Measurements from ENCODE around the gene FXYD3.

DNA sequence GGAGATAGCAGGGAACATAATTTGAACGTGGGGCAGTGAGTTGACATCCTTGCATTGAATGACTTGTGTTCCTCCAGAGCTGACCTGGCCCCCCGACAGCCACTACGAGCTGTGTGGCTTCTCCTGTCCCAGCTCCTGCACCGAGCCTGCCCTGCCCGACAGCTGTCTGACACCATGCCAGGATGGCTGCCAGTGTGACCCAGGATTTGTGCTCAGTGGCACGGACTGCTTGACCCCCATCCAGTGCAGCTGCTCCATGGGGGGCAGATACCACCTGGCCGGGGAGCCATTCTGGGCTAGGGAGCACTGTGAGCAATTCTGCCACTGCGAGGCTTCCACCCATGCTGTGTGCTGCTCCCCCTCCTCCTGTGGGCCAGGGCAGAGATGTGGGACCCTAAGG is 29.2 kb upstream of the FXYD3 start:
- no peak for TF ChIP-seq MTA3 (CRISPR knock-in tag; IDR thresholded peaks at IDR 0.05)
- TF ChIP-seq ZNF274 (CRISPR knock-in tag; IDR thresholded peaks at IDR 0.05): no peak
- TF ChIP-seq, protein P1, sequence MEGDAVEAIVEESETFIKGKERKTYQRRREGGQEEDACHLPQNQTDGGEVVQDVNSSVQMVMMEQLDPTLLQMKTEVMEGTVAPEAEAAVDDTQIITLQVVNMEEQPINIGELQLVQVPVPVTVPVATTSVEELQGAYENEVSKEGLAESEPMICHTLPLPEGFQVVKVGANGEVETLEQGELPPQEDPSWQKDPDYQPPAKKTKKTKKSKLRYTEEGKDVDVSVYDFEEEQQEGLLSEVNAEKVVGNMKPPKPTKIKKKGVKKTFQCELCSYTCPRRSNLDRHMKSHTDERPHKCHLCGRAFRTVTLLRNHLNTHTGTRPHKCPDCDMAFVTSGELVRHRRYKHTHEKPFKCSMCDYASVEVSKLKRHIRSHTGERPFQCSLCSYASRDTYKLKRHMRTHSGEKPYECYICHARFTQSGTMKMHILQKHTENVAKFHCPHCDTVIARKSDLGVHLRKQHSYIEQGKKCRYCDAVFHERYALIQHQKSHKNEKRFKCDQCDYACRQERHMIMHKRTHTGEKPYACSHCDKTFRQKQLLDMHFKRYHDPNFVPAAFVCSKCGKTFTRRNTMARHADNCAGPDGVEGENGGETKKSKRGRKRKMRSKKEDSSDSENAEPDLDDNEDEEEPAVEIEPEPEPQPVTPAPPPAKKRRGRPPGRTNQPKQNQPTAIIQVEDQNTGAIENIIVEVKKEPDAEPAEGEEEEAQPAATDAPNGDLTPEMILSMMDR (CRISPR knock-in tag; IDR thresholded peaks at IDR 0.05): no peak
- TF ChIP-seq, protein P2, sequence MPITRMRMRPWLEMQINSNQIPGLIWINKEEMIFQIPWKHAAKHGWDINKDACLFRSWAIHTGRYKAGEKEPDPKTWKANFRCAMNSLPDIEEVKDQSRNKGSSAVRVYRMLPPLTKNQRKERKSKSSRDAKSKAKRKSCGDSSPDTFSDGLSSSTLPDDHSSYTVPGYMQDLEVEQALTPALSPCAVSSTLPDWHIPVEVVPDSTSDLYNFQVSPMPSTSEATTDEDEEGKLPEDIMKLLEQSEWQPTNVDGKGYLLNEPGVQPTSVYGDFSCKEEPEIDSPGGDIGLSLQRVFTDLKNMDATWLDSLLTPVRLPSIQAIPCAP (CRISPR knock-in tag; IDR thresholded peaks at IDR 0.05; ENCODE audit: low read depth): no peak
- TF ChIP-seq, protein P3, sequence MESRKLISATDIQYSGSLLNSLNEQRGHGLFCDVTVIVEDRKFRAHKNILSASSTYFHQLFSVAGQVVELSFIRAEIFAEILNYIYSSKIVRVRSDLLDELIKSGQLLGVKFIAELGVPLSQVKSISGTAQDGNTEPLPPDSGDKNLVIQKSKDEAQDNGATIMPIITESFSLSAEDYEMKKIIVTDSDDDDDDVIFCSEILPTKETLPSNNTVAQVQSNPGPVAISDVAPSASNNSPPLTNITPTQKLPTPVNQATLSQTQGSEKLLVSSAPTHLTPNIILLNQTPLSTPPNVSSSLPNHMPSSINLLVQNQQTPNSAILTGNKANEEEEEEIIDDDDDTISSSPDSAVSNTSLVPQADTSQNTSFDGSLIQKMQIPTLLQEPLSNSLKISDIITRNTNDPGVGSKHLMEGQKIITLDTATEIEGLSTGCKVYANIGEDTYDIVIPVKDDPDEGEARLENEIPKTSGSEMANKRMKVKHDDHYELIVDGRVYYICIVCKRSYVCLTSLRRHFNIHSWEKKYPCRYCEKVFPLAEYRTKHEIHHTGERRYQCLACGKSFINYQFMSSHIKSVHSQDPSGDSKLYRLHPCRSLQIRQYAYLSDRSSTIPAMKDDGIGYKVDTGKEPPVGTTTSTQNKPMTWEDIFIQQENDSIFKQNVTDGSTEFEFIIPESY (CRISPR knock-in tag; IDR thresholded peaks at IDR 0.05): no peak
- no peak for TF ChIP-seq NR2F1 (CRISPR knock-in tag; IDR thresholded peaks at IDR 0.05)
- TF ChIP-seq ZNF660 (CRISPR knock-in tag; IDR thresholded peaks at IDR 0.05; ENCODE audit: borderline replicate concordance, low read depth): no peak
- no peak for TF ChIP-seq HCFC1 (IDR thresholded peaks at IDR 0.05; ENCODE audit: low read depth, low read length)
- no peak for TF ChIP-seq NFKBIZ (CRISPR knock-in tag; IDR thresholded peaks at IDR 0.05)
- no peak for TF ChIP-seq SRF (IDR thresholded peaks at IDR 0.05; ENCODE audit: low read depth, low read length)
- no peak for TF ChIP-seq SETDB1 (CRISPR knock-in tag; IDR thresholded peaks at IDR 0.05; ENCODE audit: borderline replicate concordance)
- TF ChIP-seq CREM (IDR thresholded peaks at IDR 0.05): no peak
- TF ChIP-seq CREM (CRISPR knock-in tag; IDR thresholded peaks at IDR 0.05): no peak
